Brain microvascular endothelial cell (primary cell): ENCODE measurements around the gene KCNH8.

Source experiments
- DNase-seq: peaks from one replicate; pipeline ENCODE4 v3.0.0-alpha.2; 2020
- H3K27ac ChIP-seq: fragments of 250-450 bp; sonication (Bioruptor Pico); 2 replicates; pipeline ENCODE4 v1.5.1; 2020; ENCODE audit warnings: mild to moderate bottlenecking, moderate library complexity
- H3K27me3 ChIP-seq: fragments of 250-450 bp; sonication (Bioruptor Pico); replicated peaks from 2 replicates; pipeline ENCODE4 v1.5.1; 2020; ENCODE audit warnings: mild to moderate bottlenecking
- H3K36me3 ChIP-seq: fragments of 250-450 bp; sonication (Bioruptor Pico); replicated peaks from 2 replicates; pipeline ENCODE4 v1.5.1; 2020; ENCODE audit warnings: mild to moderate bottlenecking
- H3K4me3 ChIP-seq: 2 replicates; pipeline ENCODE4 v1.5.1; 2011; ENCODE audit warnings: low read depth, mild to moderate bottlenecking, control low read depth, low read length, moderate library complexity
- CTCF ChIP-seq: IDR thresholded peaks from 2 replicates; pipeline ENCODE4 v1.5.1; 2011; ENCODE audit warnings: low read depth, mild to moderate bottlenecking, moderate library complexity, low read length, control low read depth, inconsistent platforms; ENCODE audit errors: missing control alignments
- in situ Hi-C: cut with HindIII; loops from 2 replicates; pipeline ENCODE4 v1.10.0; 2017; ENCODE audit warnings: low sequenced_read_pairs, low pct_ligation_motif_present

Gene KCNH8

GRCh38 chr3:19446687-19447086 lies 298.4 kb downstream of the KCNH8 start:
- in situ Hi-C loops: no loop called here
- no peak for TF ChIP-seq CTCF
- Histone ChIP-seq H3K36me3 (no peaks in the 10 kb centered on the region), H3K27ac (no peak overlapping the region), H3K4me3 (no peak overlapping the region), H3K27me3 (no peaks in the 10 kb centered on the region)
- DNase-seq: no peak

- H3K4me3 ChIP-seq: no peak overlapping the region
- H3K36me3 ChIP-seq: no peaks in the 10 kb centered on the region
- TF ChIP-seq CTCF: no peak
- no peaks in the 10 kb centered on the region for H3K27me3 ChIP-seq
- H3K27ac ChIP-seq: no peak overlapping the region
- no peak for DNase-seq
- in situ Hi-C loops: no loop called here
These were observed 307.2 kb downstream of the KCNH8 start for GRCh38 chr3:19455546-19455945.

GRCh38 chr3:19456738-19457137 lies 308.4 kb downstream of the KCNH8 start:
- no peak overlapping the region for H3K27ac ChIP-seq
- DNase-seq: no peak
- H3K36me3 ChIP-seq: no peaks in the 10 kb centered on the region
- in situ Hi-C loops: no loop called here
- no peaks in the 10 kb centered on the region for H3K27me3 ChIP-seq
- no peak overlapping the region for H3K4me3 ChIP-seq
- TF ChIP-seq CTCF: no peak

- H3K4me3 ChIP-seq: no peak overlapping the region
- no peaks in the 10 kb centered on the region for H3K36me3 ChIP-seq
- no peak for DNase-seq
- H3K27ac ChIP-seq: no peak overlapping the region
- in situ Hi-C loops: no loop called here
- TF ChIP-seq CTCF: no peak
- H3K27me3 ChIP-seq: no peaks in the 10 kb centered on the region
These were observed 309.1 kb downstream of the KCNH8 start for GRCh38 chr3:19457449-19457848.

GRCh38 chr3:19467761-19468160 lies 319.5 kb downstream of the KCNH8 start:
- TF ChIP-seq CTCF: no peak
- H3K4me3 ChIP-seq: no peak overlapping the region
- no peak for DNase-seq
- no peaks in the 10 kb centered on the region for H3K27me3 ChIP-seq
- H3K27ac ChIP-seq: no peak overlapping the region
- no peaks in the 10 kb centered on the region for H3K36me3 ChIP-seq
- in situ Hi-C loops: no loop called here

- in situ Hi-C loops: no loop called here
- no peak for DNase-seq
- H3K27ac ChIP-seq: no peak overlapping the region
- H3K4me3 ChIP-seq: no peak overlapping the region
- no peaks in the 10 kb centered on the region for H3K36me3 ChIP-seq
- H3K27me3 ChIP-seq: no peaks in the 10 kb centered on the region
- no peak for TF ChIP-seq CTCF
These were observed 322.8 kb downstream of the KCNH8 start for GRCh38 chr3:19471138-19471537.
